ENCODE data around the gene CDH6.

DNA sequence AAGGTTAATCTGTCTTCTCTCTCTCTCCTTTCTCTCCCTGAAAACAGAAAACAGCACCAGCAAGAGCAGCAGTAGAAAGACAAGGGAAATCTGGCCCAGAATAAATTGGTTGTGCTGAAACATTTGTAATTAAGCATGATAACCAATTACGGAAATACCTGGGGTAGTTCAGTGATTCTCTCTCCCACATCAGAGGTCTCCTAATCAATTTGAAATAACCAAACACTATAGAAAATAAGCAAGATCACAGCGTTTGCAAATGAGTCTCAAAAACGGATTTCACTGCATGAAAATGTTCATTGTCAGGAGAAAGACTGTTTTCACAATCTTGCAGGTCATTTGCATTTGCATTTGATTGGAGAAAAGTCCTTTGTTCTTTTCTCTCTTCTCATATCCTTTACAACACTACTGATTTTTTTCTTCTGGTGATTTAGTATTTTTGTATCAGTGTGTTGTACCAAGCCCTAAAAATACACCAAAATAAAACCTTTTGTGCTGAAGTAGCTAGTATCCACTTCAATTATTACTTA lies 36.8 kb upstream of the CDH6 start:
- no peak for TF ChIP-seq GATA3 (IDR thresholded peaks at IDR 0.05; ENCODE audit: low read depth, low read length)
- no peak for TF ChIP-seq GATA2 (IDR thresholded peaks at IDR 0.05; ENCODE audit: low read depth, low read length)
